K562 (cell line): ENCODE results near the gene SENP7. TPM values are rescaled to one million over a fixed set of nuclear protein-coding genes. Genes with fewer than 3 reads are reported as not detected.

ENCODE experiments used
- BRF1 ChIP-seq: IDR thresholded peaks from 3 replicates; pipeline ENCODE4 v1.6.1; 2011; ENCODE audit warnings: borderline replicate concordance, mild to moderate bottlenecking; ENCODE audit not compliant: insufficient read length; ENCODE audit errors: extremely low read depth
- CHD4 ChIP-seq: fragments of 200-600 bp; sonication (generic); IDR thresholded peaks from 3 replicates; pipeline ENCODE4 v1.6.1; 2012; ENCODE audit warnings: low read depth, mild to moderate bottlenecking, mixed read lengths, low read length, inconsistent platforms; ENCODE audit not compliant: insufficient read depth, insufficient replicate concordance, poor library complexity, severe bottlenecking
- E2F3 ChIP-seq: fragments of 250-450 bp; sonication (Bioruptor Pico); IDR thresholded peaks from 2 replicates; pipeline ENCODE4 v1.4.0; 2020; ENCODE audit warnings: mild to moderate bottlenecking
- HMG20B ChIP-seq: fragments of 250-450 bp; sonication (Bioruptor Pico); IDR thresholded peaks from 2 replicates; pipeline ENCODE4 v1.5.0; 2021; ENCODE audit warnings: mild to moderate bottlenecking
- MAFF ChIP-seq: IDR thresholded peaks from 2 replicates; pipeline ENCODE4 v1.6.1; 2012; ENCODE audit warnings: low read length, improper control_type of control experiment
- NEUROD1 ChIP-seq: fragments of 150-350 bp; IDR thresholded peaks from 2 replicates; pipeline ENCODE4 v1.6.1; 2014; ENCODE audit warnings: borderline replicate concordance, low read length, low read depth; ENCODE audit not compliant: partially characterized antibody
- NFE2L1 ChIP-seq: fragments of 450-650 bp; IDR thresholded peaks from 2 replicates; pipeline ENCODE4 v1.6.1; 2016; ENCODE audit warnings: missing genetic modification characterization, low read depth, mild to moderate bottlenecking, missing compliant biosample characterization, moderate library complexity, borderline replicate concordance
- PHF21A ChIP-seq: fragments of 450-650 bp; IDR thresholded peaks from 2 replicates; pipeline ENCODE4 v1.6.1; 2017; ENCODE audit warnings: low read depth, borderline replicate concordance
- SRF ChIP-seq, 2 experiments: fragments of 250-450, 450-650 bp in 1 of 2; sonication (Bioruptor Pico) in 1 of 2; sonication (generic) in 1 of 2; formaldehyde crosslinking; IDR thresholded peaks; 2 replicates each; pipeline versions ENCODE4 v1.5.0 to v1.5.1; 2020 to 2022; ENCODE audit warnings: mild to moderate bottlenecking in 1 of 2, missing genetic modification reagents in 1 of 2
- TAF15 ChIP-seq: fragments of 200-400 bp; formaldehyde crosslinking; IDR thresholded peaks from 2 replicates; pipeline ENCODE4 v1.6.1; 2017; ENCODE audit warnings: mild to moderate bottlenecking, low read depth, low read length, moderate library complexity
- ZFPM2 ChIP-seq: fragments of 250-450 bp; sonication (Bioruptor Pico); IDR thresholded peaks from 2 replicates; pipeline ENCODE4 v1.5.1; 2022; ENCODE audit warnings: mild to moderate bottlenecking
- ZNF316 ChIP-seq: fragments of 450-650 bp; IDR thresholded peaks from 2 replicates; pipeline ENCODE4 v1.6.1; 2016
- ZNF408 ChIP-seq: fragments of 250-450 bp; sonication (Bioruptor Pico); IDR thresholded peaks from 2 replicates; pipeline ENCODE4 v1.4.0; 2020; ENCODE audit warnings: low read depth, mild to moderate bottlenecking, moderate library complexity
- polyA plus RNA-seq, 8 experiments: library from polyadenylated mRNA; depleted of rRNA in 4 of 8; stranded (reverse) in 5 of 8; unstranded in 3 of 8; fragments of >200 nt; fragmentation: Nextera tagmentation in 2 of 8; fragmentation: Illumina TruSeq in 1 of 8; extraction: Ambion mirVana in 2 of 8; extraction: Trizol in 1 of 8; gene quantifications; 2 replicates each; pipeline versions ENCODE4 v1.2.1 to v1.2.3, GENCODE V29; 2011 to 2014; ENCODE audit warnings: inconsistent platforms in 1 of 8, missing spikeins in 1 of 8
- total RNA-seq, 7 experiments: library from RNA; depleted of rRNA in 6 of 7; stranded (reverse); fragments of >200 nt in 6 of 7; fragmentation: Illumina TruSeq in 2 of 7; extraction: Trizol in 2 of 7; gene quantifications; 2 replicates each; pipeline versions ENCODE4 v1.2.1 to v1.2.3, GENCODE V29; 2011 to 2021; ENCODE audit warnings: low replicate concordance in 1 of 7
- TF ChIP-seq, protein P1 (sequence below), 2 experiments: IDR thresholded peaks; 2 replicates each; pipeline ENCODE4 v1.6.1; 2011; ENCODE audit warnings: borderline replicate concordance in 1 of 2, control low read depth in 1 of 2, low read depth in 1 of 2, low read length in 1 of 2, mild to moderate bottlenecking in 1 of 2, mixed read lengths in 1 of 2, moderate library complexity in 1 of 2; ENCODE audit not compliant: insufficient read depth in 1 of 2, insufficient read length in 1 of 2, poor library complexity in 1 of 2, severe bottlenecking in 1 of 2; ENCODE audit errors: extremely low read depth in 1 of 2
- TF ChIP-seq, protein P2 (sequence below): fragments of 150-350 bp; IDR thresholded peaks from 2 replicates; pipeline ENCODE4 v1.6.1; 2014; ENCODE audit warnings: low read depth, mild to moderate bottlenecking, low read length, borderline replicate concordance
- TF ChIP-seq, protein P3 (sequence below): fragments of 250-450 bp; sonication (Bioruptor Pico); IDR thresholded peaks from 2 replicates; pipeline ENCODE4 v1.8.0; 2022; ENCODE audit warnings: inconsistent platforms
- TF ChIP-seq, protein P4 (sequence below): fragments of 200-800 bp; sonication (Bioruptor generic); IDR thresholded peaks from 2 replicates; pipeline ENCODE4 v1.6.1; 2017; ENCODE audit warnings: missing genetic modification characterization, missing compliant biosample characterization

SENP7 gene
- total and polyA plus RNA-seq, 9 of the 15 experiments (the other 6 are each of a cell fraction or from before 2014, with no cell fraction given) = 4.1 to 21.9 (median 10.7) TPM

GRCh38 chr3:101484805-101485620 is 28.0 kb downstream of the SENP7 start (continued):
- TF ChIP-seq, protein P1, sequence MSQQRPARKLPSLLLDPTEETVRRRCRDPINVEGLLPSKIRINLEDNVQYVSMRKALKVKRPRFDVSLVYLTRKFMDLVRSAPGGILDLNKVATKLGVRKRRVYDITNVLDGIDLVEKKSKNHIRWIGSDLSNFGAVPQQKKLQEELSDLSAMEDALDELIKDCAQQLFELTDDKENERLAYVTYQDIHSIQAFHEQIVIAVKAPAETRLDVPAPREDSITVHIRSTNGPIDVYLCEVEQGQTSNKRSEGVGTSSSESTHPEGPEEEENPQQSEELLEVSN (IDR thresholded peaks at IDR 0.05; ENCODE audit: borderline replicate concordance in 1 of 2, extremely low read depth in 1 of 2, insufficient read depth in 1 of 2, insufficient read length in 1 of 2, low read depth in 1 of 2, low read length in 1 of 2, poor library complexity in 1 of 2, severe bottlenecking in 1 of 2) = no peak
- TF ChIP-seq ZNF408 = no peak
- TF ChIP-seq MAFF = peak; percentile 62; the same call in 1 of the 2 replicates
- no peak for TF ChIP-seq E2F3 (CRISPR knock-in tag)
- peak; percentile 84 for TF ChIP-seq ZNF316
- TF ChIP-seq NEUROD1 = no peak
- no peak for TF ChIP-seq HMG20B
- TF ChIP-seq, protein P2, sequence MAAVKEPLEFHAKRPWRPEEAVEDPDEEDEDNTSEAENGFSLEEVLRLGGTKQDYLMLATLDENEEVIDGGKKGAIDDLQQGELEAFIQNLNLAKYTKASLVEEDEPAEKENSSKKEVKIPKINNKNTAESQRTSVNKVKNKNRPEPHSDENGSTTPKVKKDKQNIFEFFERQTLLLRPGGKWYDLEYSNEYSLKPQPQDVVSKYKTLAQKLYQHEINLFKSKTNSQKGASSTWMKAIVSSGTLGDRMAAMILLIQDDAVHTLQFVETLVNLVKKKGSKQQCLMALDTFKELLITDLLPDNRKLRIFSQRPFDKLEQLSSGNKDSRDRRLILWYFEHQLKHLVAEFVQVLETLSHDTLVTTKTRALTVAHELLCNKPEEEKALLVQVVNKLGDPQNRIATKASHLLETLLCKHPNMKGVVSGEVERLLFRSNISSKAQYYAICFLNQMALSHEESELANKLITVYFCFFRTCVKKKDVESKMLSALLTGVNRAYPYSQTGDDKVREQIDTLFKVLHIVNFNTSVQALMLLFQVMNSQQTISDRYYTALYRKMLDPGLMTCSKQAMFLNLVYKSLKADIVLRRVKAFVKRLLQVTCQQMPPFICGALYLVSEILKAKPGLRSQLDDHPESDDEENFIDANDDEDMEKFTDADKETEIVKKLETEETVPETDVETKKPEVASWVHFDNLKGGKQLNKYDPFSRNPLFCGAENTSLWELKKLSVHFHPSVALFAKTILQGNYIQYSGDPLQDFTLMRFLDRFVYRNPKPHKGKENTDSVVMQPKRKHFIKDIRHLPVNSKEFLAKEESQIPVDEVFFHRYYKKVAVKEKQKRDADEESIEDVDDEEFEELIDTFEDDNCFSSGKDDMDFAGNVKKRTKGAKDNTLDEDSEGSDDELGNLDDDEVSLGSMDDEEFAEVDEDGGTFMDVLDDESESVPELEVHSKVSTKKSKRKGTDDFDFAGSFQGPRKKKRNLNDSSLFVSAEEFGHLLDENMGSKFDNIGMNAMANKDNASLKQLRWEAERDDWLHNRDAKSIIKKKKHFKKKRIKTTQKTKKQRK = no peak
- TF ChIP-seq, protein P3, sequence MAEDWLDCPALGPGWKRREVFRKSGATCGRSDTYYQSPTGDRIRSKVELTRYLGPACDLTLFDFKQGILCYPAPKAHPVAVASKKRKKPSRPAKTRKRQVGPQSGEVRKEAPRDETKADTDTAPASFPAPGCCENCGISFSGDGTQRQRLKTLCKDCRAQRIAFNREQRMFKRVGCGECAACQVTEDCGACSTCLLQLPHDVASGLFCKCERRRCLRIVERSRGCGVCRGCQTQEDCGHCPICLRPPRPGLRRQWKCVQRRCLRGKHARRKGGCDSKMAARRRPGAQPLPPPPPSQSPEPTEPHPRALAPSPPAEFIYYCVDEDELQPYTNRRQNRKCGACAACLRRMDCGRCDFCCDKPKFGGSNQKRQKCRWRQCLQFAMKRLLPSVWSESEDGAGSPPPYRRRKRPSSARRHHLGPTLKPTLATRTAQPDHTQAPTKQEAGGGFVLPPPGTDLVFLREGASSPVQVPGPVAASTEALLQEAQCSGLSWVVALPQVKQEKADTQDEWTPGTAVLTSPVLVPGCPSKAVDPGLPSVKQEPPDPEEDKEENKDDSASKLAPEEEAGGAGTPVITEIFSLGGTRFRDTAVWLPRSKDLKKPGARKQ (CRISPR knock-in tag) = no peak
- peak; percentile 47; the same call in 1 of the 2 replicates for TF ChIP-seq NFE2L1 (tag)
- TF ChIP-seq TAF15 = no peak
- no peak for TF ChIP-seq ZFPM2
- TF ChIP-seq, protein P4, sequence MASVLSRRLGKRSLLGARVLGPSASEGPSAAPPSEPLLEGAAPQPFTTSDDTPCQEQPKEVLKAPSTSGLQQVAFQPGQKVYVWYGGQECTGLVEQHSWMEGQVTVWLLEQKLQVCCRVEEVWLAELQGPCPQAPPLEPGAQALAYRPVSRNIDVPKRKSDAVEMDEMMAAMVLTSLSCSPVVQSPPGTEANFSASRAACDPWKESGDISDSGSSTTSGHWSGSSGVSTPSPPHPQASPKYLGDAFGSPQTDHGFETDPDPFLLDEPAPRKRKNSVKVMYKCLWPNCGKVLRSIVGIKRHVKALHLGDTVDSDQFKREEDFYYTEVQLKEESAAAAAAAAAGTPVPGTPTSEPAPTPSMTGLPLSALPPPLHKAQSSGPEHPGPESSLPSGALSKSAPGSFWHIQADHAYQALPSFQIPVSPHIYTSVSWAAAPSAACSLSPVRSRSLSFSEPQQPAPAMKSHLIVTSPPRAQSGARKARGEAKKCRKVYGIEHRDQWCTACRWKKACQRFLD (CRISPR knock-in tag) = no peak
- TF ChIP-seq SRF (CRISPR knock-in tag; IDR thresholded peaks at IDR 0.05) = no peak
- TF ChIP-seq BRF1 = no peak
- TF ChIP-seq CHD4 = no peak
- no peak for TF ChIP-seq PHF21A
